CD14-positive monocyte (primary cell): Measurements from ENCODE around the gene OR2T11. TPM values are rescaled to one million over a fixed set of nuclear protein-coding genes. Genes with fewer than 3 reads are reported as not detected.
"Not testable (repeated sequence)": the region's sequence is repeated elsewhere in the genome, so short reads cannot be mapped to it uniquely, and the experiment has no call there.

Source experiments
- DNase-seq, 3 donors: peaks; one replicate each; pipeline ENCODE4 v3.0.0-alpha.2; 2011 to 2022
- H2AFZ ChIP-seq: 2 replicates; pipeline ENCODE4 v1.6.0; 2012; ENCODE audit warnings: mild to moderate bottlenecking, low read depth, low read length, inconsistent platforms; ENCODE audit not compliant: insufficient read depth, poor library complexity, severe bottlenecking
- H3K27ac ChIP-seq, 2 donors: 1 replicate in 1 of 2; 2 replicates in 1 of 2; pipeline ENCODE4 v1.5.1; 2012 to 2013; ENCODE audit warnings: low read length in 2 of 2, control low read depth in 1 of 2, inconsistent platforms in 1 of 2, low read depth in 1 of 2, mild to moderate bottlenecking in 1 of 2
- H3K27me3 ChIP-seq, 2 donors: one replicate each; pipeline versions ENCODE4 v1.6.0 to v1.6.1; 2011 to 2013; ENCODE audit warnings: low read length in 2 of 2; ENCODE audit not compliant: control insufficient read depth in 2 of 2, insufficient read depth in 2 of 2
- H3K36me3 ChIP-seq, 2 donors: replicated peaks in 1 of 2; 1 replicate in 1 of 2; 2 replicates in 1 of 2; pipeline versions ENCODE4 v1.5.1 to v1.6.1; 2012 to 2013; ENCODE audit warnings: low read length in 2 of 2, control low read depth in 1 of 2, inconsistent platforms in 1 of 2, mild to moderate bottlenecking in 1 of 2; ENCODE audit not compliant: insufficient read depth in 2 of 2, control insufficient read depth in 1 of 2
- H3K4me1 ChIP-seq, 2 donors: 1 replicate in 1 of 2; 2 replicates in 1 of 2; pipeline versions ENCODE4 v1.5.1 to v1.6.1; 2012 to 2013; ENCODE audit warnings: low read length in 2 of 2, control low read depth in 1 of 2, inconsistent platforms in 1 of 2, mild to moderate bottlenecking in 1 of 2, moderate library complexity in 1 of 2; ENCODE audit not compliant: insufficient read depth in 2 of 2, control insufficient read depth in 1 of 2
- H3K4me2 ChIP-seq: replicated peaks from 2 replicates; pipeline ENCODE3; 2012; ENCODE audit warnings: low read length, moderate library complexity, mild to moderate bottlenecking; ENCODE audit not compliant: poor library complexity, severe bottlenecking; ENCODE audit errors: extremely low read depth
- H3K4me3 ChIP-seq, 3 experiments: fragments of 200-600 bp in 1 of 3; sonication (generic) in 1 of 3; replicated peaks in 1 of 3; 1 replicate in 2 of 3; 2 replicates in 1 of 3; pipeline ENCODE4 v1.5.1; 2011 to 2013; ENCODE audit warnings: low read length in 3 of 3, mild to moderate bottlenecking in 3 of 3, control low read depth in 2 of 3, low read depth in 2 of 3, inconsistent platforms in 1 of 3, moderate library complexity in 1 of 3
- H3K79me2 ChIP-seq: 2 replicates; pipeline ENCODE4 v1.6.0; 2012; ENCODE audit warnings: mild to moderate bottlenecking, control low read depth, inconsistent platforms, low read length, moderate library complexity; ENCODE audit not compliant: insufficient read depth
- H3K9ac ChIP-seq: 2 replicates; pipeline ENCODE4 v1.6.0; 2017; ENCODE audit warnings: low read length, mild to moderate bottlenecking; ENCODE audit not compliant: insufficient read depth, poor library complexity, severe bottlenecking
- H3K9me3 ChIP-seq, 2 donors: replicated peaks in 1 of 2; 1 replicate in 1 of 2; 2 replicates in 1 of 2; pipeline versions ENCODE4 v1.5.1 to v1.6.1; 2012 to 2013; ENCODE audit warnings: low read length in 2 of 2, control low read depth in 1 of 2; ENCODE audit not compliant: control insufficient read depth in 1 of 2, insufficient read depth in 1 of 2
- H4K20me1 ChIP-seq: 2 replicates; pipeline ENCODE4 v1.6.0; 2012; ENCODE audit warnings: mild to moderate bottlenecking, low read length, control low read depth, moderate library complexity; ENCODE audit not compliant: insufficient read depth
- H3K27ac Mint-ChIP-seq, 7 donors: one replicate each; pipeline ENCODE4 v1.8.0; 2020; ENCODE audit warnings: mild to moderate bottlenecking in 7 of 7, mixed read lengths in 7 of 7, moderate library complexity in 6 of 7, inconsistent platforms in 2 of 7
- H3K27me3 Mint-ChIP-seq, 3 donors: one replicate each; pipeline ENCODE4 v1.8.0; 2021 to 2022; ENCODE audit warnings: low read depth in 3 of 3, mild to moderate bottlenecking in 3 of 3, mixed read lengths in 3 of 3, moderate library complexity in 3 of 3, inconsistent platforms in 1 of 3
- H3K36me3 Mint-ChIP-seq, 2 donors: one replicate each; pipeline ENCODE4 v1.8.0; 2020; ENCODE audit warnings: mixed read lengths in 2 of 2, inconsistent platforms in 1 of 2, mild to moderate bottlenecking in 1 of 2
- H3K4me1 Mint-ChIP-seq: one replicate; pipeline ENCODE4 v1.8.0; 2020; ENCODE audit warnings: mild to moderate bottlenecking, mixed read lengths
- H3K4me3 Mint-ChIP-seq, 2 donors: one replicate each; pipeline ENCODE4 v1.8.0; 2020; ENCODE audit warnings: mild to moderate bottlenecking in 2 of 2, mixed read lengths in 2 of 2, moderate library complexity in 1 of 2
- H3K9me3 Mint-ChIP-seq, 7 donors: one replicate each; pipeline ENCODE4 v1.8.0; 2020 to 2022; ENCODE audit warnings: mixed read lengths in 7 of 7, mild to moderate bottlenecking in 6 of 7, moderate library complexity in 6 of 7, inconsistent platforms in 2 of 7
- CTCF ChIP-seq: fragments of 200-600 bp; IDR thresholded peaks from one replicate; pipeline ENCODE4 v1.8.0; 2022; ENCODE audit warnings: antibody characterized with exemption, mild to moderate bottlenecking
- WGBS: methylation state at CpG from one replicate; pipeline ENCODE4 v1.1.5; 2013; ENCODE audit warnings: missing lambda C conversion rate; ENCODE audit not compliant: insufficient coverage; 5-methylcytosine and 5-hydroxymethylcytosine counted together
- intact Hi-C, 2 donors: fragments of 100-400 bp; cut with micrococcal nuclease; formaldehyde crosslinking; loops; one replicate each; pipeline versions ENCODE4 v1.15.0 to v1.15.1; 2023
- polyA minus RNA-seq: library from RNA; depleted of rRNA, polyadenylated mRNA; stranded (reverse); fragments of >200 nt; gene quantifications from 2 replicates; pipeline ENCODE4 v1.2.3, GENCODE V29; 2012
- polyA plus RNA-seq, 3 donors: library from polyadenylated mRNA; depleted of rRNA in 1 of 3; unstranded in 2 of 3; stranded (reverse) in 1 of 3; fragments of 300-500 nt in 2 of 3; fragments of >200 nt in 1 of 3; fragmentation: Illumina TruSeq in 2 of 3; gene quantifications; 1 replicate in 2 of 3; 2 replicates in 1 of 3; pipeline ENCODE4 v1.2.3, GENCODE V29; 2012 to 2021
- total RNA-seq, 12 experiments: library from RNA in 1 of 12; stranded (reverse) in 1 of 12; fragments of 120-200 nt in 1 of 12; gene quantifications; one replicate each; pipeline ENCODE4 v1.2.4 and lab custom pipeline; 2013 to 2026; ENCODE audit warnings: mixed read lengths in 6 of 12, inconsistent platforms in 1 of 12

OR2T11 gene
- total RNA-seq (2013), result not detected
- polyA plus RNA-seq, result not detected
- polyA minus RNA-seq, result not detected in 2 replicates
- 0 to 1.2 (median 0.03) reads per million in 11 experiments for total RNA-seq (lab: John Stamatoyannopoulos, UW)

- H3K27me3 ChIP-seq, H3K27ac ChIP-seq, DNase-seq, intact Hi-C loops, H3K27me3 Mint-ChIP-seq, H3K27ac Mint-ChIP-seq, H3K9me3 ChIP-seq, H3K36me3 ChIP-seq, H4K20me1 ChIP-seq, H2AFZ ChIP-seq, H3K79me2 ChIP-seq, H3K4me1 ChIP-seq, H3K4me1 Mint-ChIP-seq, H3K4me2 ChIP-seq, H3K9me3 Mint-ChIP-seq, H3K4me3 Mint-ChIP-seq, H3K9ac ChIP-seq, H3K4me3 ChIP-seq, H3K36me3 Mint-ChIP-seq: not testable (repeated sequence)
- no CpG with 5 or more reads among the region's 2 CpGs for WGBS
Measured at GRCh38 chr1:248634991-248635390, at the start of gene OR2T11. TSS of gene OR2T11 (minus strand) at chr1:248635091. CDS start at chr1:248627128, 7,963 bp downstream.

DNA sequence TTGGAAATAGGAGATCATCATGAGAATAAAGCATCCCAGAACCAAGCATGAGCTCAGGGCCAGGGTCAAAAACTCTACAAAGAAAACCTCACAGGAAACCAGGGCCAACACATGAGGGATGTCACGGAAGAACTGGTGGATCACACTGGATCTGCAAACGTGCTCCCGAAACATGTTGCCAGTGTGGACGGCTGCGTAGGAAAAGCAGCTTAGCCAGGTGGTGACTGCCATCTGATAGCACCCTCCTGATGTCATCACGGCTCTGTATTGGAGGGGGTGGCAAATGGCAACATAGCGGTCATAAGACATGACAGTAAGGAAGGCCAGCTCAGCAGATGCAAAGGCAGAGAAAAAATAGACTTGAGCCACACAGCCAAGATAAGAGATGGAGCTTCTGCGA is 46.8 kb upstream of the OR2T11 start:
- no peak overlapping the region for H3K27ac ChIP-seq
- no peaks in the 10 kb centered on the region for H4K20me1 ChIP-seq
- Mint-ChIP-seq H3K27ac (no peak overlapping the region), H3K4me3 (no peak overlapping the region), H3K27me3 (peaks cover 1 to 5% (median 4%) of the 10 kb centered on the region in 3 donors), H3K9me3 (peaks cover 0 to 4% (median 2%) of the 10 kb centered on the region in 7 donors), H3K4me1 (peaks cover under 1% of the 10 kb centered on the region), H3K36me3 (no peaks in the 10 kb centered on the region)
- no peak overlapping the region for H2AFZ ChIP-seq
- H3K9ac ChIP-seq, result no peak overlapping the region
- no peaks in the 10 kb centered on the region for H3K4me1 ChIP-seq
- H3K27me3 ChIP-seq, result no peaks in the 10 kb centered on the region
- H3K9me3 ChIP-seq, result no peaks in the 10 kb centered on the region
- TF ChIP-seq CTCF, result no peak
- no peaks in the 10 kb centered on the region for H3K79me2 ChIP-seq
- 95% methylated on average over 8 of the region's 8 CpGs for WGBS
- intact Hi-C loops, result no loop called here
- H3K4me3 ChIP-seq, result no peak overlapping the region
- H3K4me2 ChIP-seq, result no peak overlapping the region
- H3K36me3 ChIP-seq, result no peaks in the 10 kb centered on the region
- no peak for DNase-seq
